Measurements from ENCODE around the gene WIPF3. TPM values are rescaled to one million over a fixed set of nuclear protein-coding genes. Genes with fewer than 3 reads are reported as not detected.

WIPF3 gene
- total RNA-seq, 3 donors from 2014 or later: 0.16 to 3.2 (median 0.66) TPM

- no peak for DNase-seq (ENCODE audit: low spot score in 2 of 2)
- H3K36me3 ChIP-seq: no peaks in the 10 kb centered on the region
- TF ChIP-seq CTCF (IDR thresholded peaks at IDR 0.05) (no peak), POLR2AphosphoS5 (IDR thresholded peaks at IDR 0.05) (no peak), POLR2A (IDR thresholded peaks at IDR 0.05) (no peak)
- no peaks in the 10 kb centered on the region for H3K27me3 ChIP-seq
- H3K4me3 ChIP-seq: no peak overlapping the region
- no peaks in the 10 kb centered on the region for H3K4me1 ChIP-seq
- intact Hi-C loops (cut with DNase I; ENCODE audit: low total_unique reads): no loop called here
- H3K9me3 ChIP-seq: no peaks in the 10 kb centered on the region
- H3K27ac ChIP-seq: no peak overlapping the region
Measured at GRCh38 chr7:29794959-29795629, 11.2 kb upstream of the WIPF3 start.

GRCh38 chr7:29795696-29796580 lies 10.4 kb upstream of the WIPF3 start:
- Histone ChIP-seq H3K4me3 (no peak overlapping the region), H3K36me3 (no peaks in the 10 kb centered on the region), H3K9me3 (no peaks in the 10 kb centered on the region), H3K27ac (no peak overlapping the region), H3K4me1 (no peaks in the 10 kb centered on the region), H3K27me3 (no peaks in the 10 kb centered on the region)
- intact Hi-C loops (cut with DNase I; ENCODE audit: low total_unique reads): no loop called here
- no peak for DNase-seq (ENCODE audit: low spot score in 2 of 2)
- TF ChIP-seq POLR2AphosphoS5 (IDR thresholded peaks at IDR 0.05): no peak

GRCh38 chr7:29797112-29797944 lies 9.0 kb upstream of the WIPF3 start:
- Histone ChIP-seq H3K4me1 (no peaks in the 10 kb centered on the region), H3K27ac (no peak overlapping the region), H3K27me3 (no peaks in the 10 kb centered on the region), H3K36me3 (no peaks in the 10 kb centered on the region), H3K9me3 (no peaks in the 10 kb centered on the region), H3K4me3 (no peak overlapping the region)
- no peak for TF ChIP-seq POLR2AphosphoS5 (IDR thresholded peaks at IDR 0.05)
- no peak for TF ChIP-seq CTCF (IDR thresholded peaks at IDR 0.05)
- no peak for TF ChIP-seq POLR2A (IDR thresholded peaks at IDR 0.05)
- DNase-seq (ENCODE audit: low spot score in 2 of 2): no peak
- intact Hi-C loops (cut with DNase I; ENCODE audit: low total_unique reads): no loop called here

- no peak for TF ChIP-seq CTCF (IDR thresholded peaks at IDR 0.05)
- TF ChIP-seq POLR2A (IDR thresholded peaks at IDR 0.05): no peak
- TF ChIP-seq POLR2AphosphoS5 (IDR thresholded peaks at IDR 0.05): no peak
- Histone ChIP-seq H3K27ac (no peak overlapping the region), H3K27me3 (no peaks in the 10 kb centered on the region), H3K4me1 (no peaks in the 10 kb centered on the region), H3K9me3 (no peaks in the 10 kb centered on the region), H3K36me3 (no peaks in the 10 kb centered on the region), H3K4me3 (no peak overlapping the region)
- no peak for DNase-seq (ENCODE audit: low spot score in 2 of 2)
- intact Hi-C loops (cut with DNase I; ENCODE audit: low total_unique reads): no loop called here
Measured at GRCh38 chr7:29798422-29798821, 7.9 kb upstream of the WIPF3 start.

- H3K27ac ChIP-seq: no peak overlapping the region
- DNase-seq (ENCODE audit: low spot score in 2 of 2): no peak
- H3K27me3 ChIP-seq: no peaks in the 10 kb centered on the region
- H3K4me3 ChIP-seq: no peak overlapping the region
- no peaks in the 10 kb centered on the region for H3K9me3 ChIP-seq
- no peaks in the 10 kb centered on the region for H3K4me1 ChIP-seq
- TF ChIP-seq POLR2A (IDR thresholded peaks at IDR 0.05) (no peak), CTCF (IDR thresholded peaks at IDR 0.05) (no peak), POLR2AphosphoS5 (IDR thresholded peaks at IDR 0.05) (no peak)
- intact Hi-C loops (cut with DNase I; ENCODE audit: low total_unique reads): no loop called here
- no peaks in the 10 kb centered on the region for H3K36me3 ChIP-seq
Measured at GRCh38 chr7:29801929-29802328, 4.4 kb upstream of the WIPF3 start.
